ENCODE measurements around the gene CD70.

CD70 gene

DNA sequence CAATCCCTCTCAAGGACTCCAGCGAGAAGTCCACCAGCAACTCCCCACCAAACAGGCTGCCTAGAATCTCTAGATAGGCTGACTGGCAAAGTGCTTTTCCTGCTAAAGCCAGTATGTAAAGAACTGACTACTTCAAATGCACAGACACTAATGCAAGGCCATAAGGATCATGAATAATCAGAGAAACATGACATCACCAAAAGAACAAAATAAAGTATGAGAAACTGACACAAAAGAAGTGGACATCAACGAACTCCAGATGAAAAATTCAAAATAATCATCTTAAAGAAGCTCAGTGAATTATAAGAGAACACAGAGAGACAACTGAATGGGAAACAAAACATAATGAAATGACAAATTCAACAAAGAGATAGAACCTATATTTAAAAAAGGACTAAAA, 26.4 kb upstream of the CD70 start:
- no peak overlapping the region for H3K9ac ChIP-seq (ENCODE audit: low read length)
- DNase-seq, result no peak
- peaks cover 21% of the 10 kb centered on the region for H3K27me3 ChIP-seq (replicated peaks; ENCODE audit: insufficient read depth, low read length)
- no peaks in the 10 kb centered on the region for H3F3A ChIP-seq (ENCODE audit: insufficient read depth, low read length)
- no peak for TF ChIP-seq EZH2phosphoT487 (IDR thresholded peaks at IDR 0.05; ENCODE audit: low read length)
- TF ChIP-seq, protein P1, sequence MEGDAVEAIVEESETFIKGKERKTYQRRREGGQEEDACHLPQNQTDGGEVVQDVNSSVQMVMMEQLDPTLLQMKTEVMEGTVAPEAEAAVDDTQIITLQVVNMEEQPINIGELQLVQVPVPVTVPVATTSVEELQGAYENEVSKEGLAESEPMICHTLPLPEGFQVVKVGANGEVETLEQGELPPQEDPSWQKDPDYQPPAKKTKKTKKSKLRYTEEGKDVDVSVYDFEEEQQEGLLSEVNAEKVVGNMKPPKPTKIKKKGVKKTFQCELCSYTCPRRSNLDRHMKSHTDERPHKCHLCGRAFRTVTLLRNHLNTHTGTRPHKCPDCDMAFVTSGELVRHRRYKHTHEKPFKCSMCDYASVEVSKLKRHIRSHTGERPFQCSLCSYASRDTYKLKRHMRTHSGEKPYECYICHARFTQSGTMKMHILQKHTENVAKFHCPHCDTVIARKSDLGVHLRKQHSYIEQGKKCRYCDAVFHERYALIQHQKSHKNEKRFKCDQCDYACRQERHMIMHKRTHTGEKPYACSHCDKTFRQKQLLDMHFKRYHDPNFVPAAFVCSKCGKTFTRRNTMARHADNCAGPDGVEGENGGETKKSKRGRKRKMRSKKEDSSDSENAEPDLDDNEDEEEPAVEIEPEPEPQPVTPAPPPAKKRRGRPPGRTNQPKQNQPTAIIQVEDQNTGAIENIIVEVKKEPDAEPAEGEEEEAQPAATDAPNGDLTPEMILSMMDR (IDR thresholded peaks at IDR 0.05; ENCODE audit: low read length), result no peak
- TF ChIP-seq EZH2 (optimal IDR thresholded peaks at IDR 0.05; ENCODE audit: low read depth, low read length), result no peak
- no peaks in the 10 kb centered on the region for H3K9me3 ChIP-seq (replicated peaks; ENCODE audit: insufficient read depth, low read length)
- H3K4me3 ChIP-seq (ENCODE audit: low read length), result no peak overlapping the region
- H2AFZ ChIP-seq (ENCODE audit: low read length), result no peak overlapping the region
- no peaks in the 10 kb centered on the region for H4K20me1 ChIP-seq (ENCODE audit: insufficient read depth, low read length)
- no peak overlapping the region for H3K27ac ChIP-seq (ENCODE audit: low read length)
- H3K9me2 ChIP-seq (replicated peaks; ENCODE audit: insufficient read depth, low read length), result no peaks in the 10 kb centered on the region
- no peaks in the 10 kb centered on the region for H3K79me2 ChIP-seq (ENCODE audit: low read length)
- H3K36me3 ChIP-seq (replicated peaks; ENCODE audit: insufficient read depth, low read length), result no peaks in the 10 kb centered on the region
- H3K4me2 ChIP-seq (ENCODE audit: low read depth, low read length), result no peak overlapping the region
- H3K4me1 ChIP-seq (ENCODE audit: low read length), result no peaks in the 10 kb centered on the region

DNA sequence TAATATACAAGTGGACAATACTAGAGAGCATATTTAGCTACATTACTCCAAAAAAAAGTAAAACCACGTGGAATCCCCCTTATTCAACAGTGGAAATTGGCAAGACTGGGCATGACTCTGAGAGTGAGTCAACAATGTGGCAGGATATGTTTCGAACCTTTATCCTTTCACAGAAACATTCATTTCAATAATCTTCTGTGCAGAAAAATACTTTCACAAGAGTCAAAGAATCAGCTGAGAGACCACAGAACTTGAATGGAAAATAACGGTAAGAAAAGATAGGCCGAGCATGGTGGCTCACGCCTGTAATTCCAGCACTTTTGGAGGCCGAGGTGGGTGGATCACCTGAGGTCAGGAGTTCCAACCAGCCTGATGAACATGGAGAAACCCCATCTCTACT, 25.1 kb upstream of the CD70 start:
- no peak overlapping the region for H2AFZ ChIP-seq (ENCODE audit: low read length)
- H3K79me2 ChIP-seq (ENCODE audit: low read length), result no peaks in the 10 kb centered on the region
- H3K4me3 ChIP-seq (ENCODE audit: low read length), result no peak overlapping the region
- no peaks in the 10 kb centered on the region for H3F3A ChIP-seq (ENCODE audit: insufficient read depth, low read length)
- no peak overlapping the region for H3K4me2 ChIP-seq (ENCODE audit: low read depth, low read length)
- H4K20me1 ChIP-seq (ENCODE audit: insufficient read depth, low read length), result no peaks in the 10 kb centered on the region
- H3K9me2 ChIP-seq (replicated peaks; ENCODE audit: insufficient read depth, low read length), result no peaks in the 10 kb centered on the region
- H3K4me1 ChIP-seq (ENCODE audit: low read length), result no peaks in the 10 kb centered on the region
- no peak overlapping the region for H3K27ac ChIP-seq (ENCODE audit: low read length)
- no peaks in the 10 kb centered on the region for H3K36me3 ChIP-seq (replicated peaks; ENCODE audit: insufficient read depth, low read length)
- H3K9ac ChIP-seq (ENCODE audit: low read length), result no peak overlapping the region
- H3K27me3 ChIP-seq (replicated peaks; ENCODE audit: insufficient read depth, low read length), result peaks cover 21% of the 10 kb centered on the region
- TF ChIP-seq EZH2phosphoT487 (IDR thresholded peaks at IDR 0.05; ENCODE audit: low read length) (no peak), EZH2 (optimal IDR thresholded peaks at IDR 0.05; ENCODE audit: low read depth, low read length) (no peak)
- TF ChIP-seq, protein P1 (IDR thresholded peaks at IDR 0.05; ENCODE audit: low read length), result no peak
- no peaks in the 10 kb centered on the region for H3K9me3 ChIP-seq (replicated peaks; ENCODE audit: insufficient read depth, low read length)
- DNase-seq, result no peak

DNA sequence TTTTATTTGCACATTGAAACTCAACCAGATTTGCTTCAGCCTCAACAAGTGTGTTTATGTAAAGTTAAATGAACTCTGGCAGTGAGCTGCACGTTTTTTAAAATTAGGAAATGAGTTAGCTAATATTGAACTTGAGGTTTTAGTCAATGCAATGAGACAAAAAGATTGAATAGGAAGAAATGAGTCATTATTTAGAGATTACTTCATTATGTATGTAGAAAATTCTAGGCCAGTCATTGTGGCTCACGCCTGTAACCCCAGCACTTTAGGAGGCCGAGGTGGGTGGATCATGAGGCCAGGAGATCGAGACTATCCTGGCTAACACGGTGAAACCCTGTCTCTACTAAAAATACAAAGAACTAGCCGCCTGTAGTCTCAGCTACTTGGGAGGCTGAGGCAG, 22.8 kb upstream of the CD70 start:
- no peaks in the 10 kb centered on the region for H4K20me1 ChIP-seq (ENCODE audit: insufficient read depth, low read length)
- no peaks in the 10 kb centered on the region for H3K79me2 ChIP-seq (ENCODE audit: low read length)
- no peak overlapping the region for H3K9ac ChIP-seq (ENCODE audit: low read length)
- H3K9me2 ChIP-seq (replicated peaks; ENCODE audit: insufficient read depth, low read length), result no peaks in the 10 kb centered on the region
- H3K9me3 ChIP-seq (replicated peaks; ENCODE audit: insufficient read depth, low read length), result no peaks in the 10 kb centered on the region
- no peaks in the 10 kb centered on the region for H3K4me1 ChIP-seq (ENCODE audit: low read length)
- H2AFZ ChIP-seq (ENCODE audit: low read length), result no peak overlapping the region
- no peaks in the 10 kb centered on the region for H3F3A ChIP-seq (ENCODE audit: insufficient read depth, low read length)
- DNase-seq, result no peak
- no peak overlapping the region for H3K4me2 ChIP-seq (ENCODE audit: low read depth, low read length)
- no peak overlapping the region for H3K4me3 ChIP-seq (ENCODE audit: low read length)
- TF ChIP-seq, protein P1 (IDR thresholded peaks at IDR 0.05; ENCODE audit: low read length), result no peak
- TF ChIP-seq EZH2 (optimal IDR thresholded peaks at IDR 0.05; ENCODE audit: low read depth, low read length) (no peak), EZH2phosphoT487 (IDR thresholded peaks at IDR 0.05; ENCODE audit: low read length) (no peak)
- H3K36me3 ChIP-seq (replicated peaks; ENCODE audit: insufficient read depth, low read length), result no peaks in the 10 kb centered on the region
- H3K27me3 ChIP-seq (replicated peaks; ENCODE audit: insufficient read depth, low read length), result peaks cover 28% of the 10 kb centered on the region
- no peak overlapping the region for H3K27ac ChIP-seq (ENCODE audit: low read length)

Data from MM.1S (cell line).